HG03135 (cell line): ENCODE data around the gene VIPR1.

Source experiments
- ATAC-seq: cut with Tn5 transposase; IDR thresholded peaks from one replicate; pipeline ENCODE4 v1.9.1; 2021; ENCODE audit warnings: mild to moderate bottlenecking, moderate library complexity; ENCODE audit not compliant: unreplicated experiment

The VIPR1 gene

DNA sequence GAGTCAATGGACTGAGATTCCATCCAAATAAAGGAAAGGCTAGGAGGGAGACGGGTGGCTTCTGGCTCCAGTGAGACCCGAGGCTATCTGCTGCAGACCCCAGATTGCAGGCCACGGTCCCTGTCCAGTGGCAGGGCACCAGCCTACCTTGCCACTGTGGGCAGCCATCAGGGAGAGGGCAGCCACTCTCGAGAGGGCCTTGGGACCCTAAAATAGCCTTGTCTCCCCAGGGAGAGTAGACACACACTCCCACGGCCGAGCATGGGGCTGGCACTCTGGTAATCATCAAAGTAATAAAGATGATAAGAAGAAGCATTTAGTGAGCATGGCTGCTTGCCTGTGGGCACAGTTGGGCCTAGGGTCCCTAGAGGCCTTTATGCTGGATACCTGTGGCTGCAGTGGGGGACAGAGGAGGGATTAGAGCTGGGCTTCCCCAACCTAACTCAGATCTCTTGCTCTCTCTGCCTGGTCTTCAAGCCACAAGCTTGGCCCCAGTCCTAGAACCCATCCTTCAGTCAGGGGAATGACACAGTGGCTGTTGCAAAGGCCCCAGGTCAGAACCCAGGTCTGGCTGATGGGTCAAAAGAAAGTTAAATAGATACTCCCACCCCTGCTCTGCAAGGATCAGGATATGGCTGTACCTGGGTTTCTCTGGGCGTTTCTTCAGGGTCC, 9.2 kb upstream of the VIPR1 start:
- no peak for ATAC-seq

DNA sequence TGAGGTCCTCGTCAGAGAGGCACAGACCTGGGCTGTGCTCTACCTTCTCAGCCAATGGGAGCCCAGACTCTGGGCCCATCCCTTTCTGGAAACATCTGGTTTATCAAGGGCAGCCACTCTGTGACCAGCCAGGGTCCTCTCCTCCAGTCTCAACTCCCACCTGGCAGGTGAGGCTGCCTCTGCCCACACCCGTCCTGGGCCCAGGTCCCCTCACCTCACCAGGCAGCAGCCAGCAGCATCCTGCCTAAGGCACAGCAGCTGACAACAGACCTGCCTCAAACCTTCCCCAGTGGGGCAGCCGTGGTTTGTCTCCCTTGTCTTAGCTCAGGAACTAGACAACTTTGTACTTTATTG, 8.7 kb upstream of the VIPR1 start:
- ATAC-seq: no peak

DNA sequence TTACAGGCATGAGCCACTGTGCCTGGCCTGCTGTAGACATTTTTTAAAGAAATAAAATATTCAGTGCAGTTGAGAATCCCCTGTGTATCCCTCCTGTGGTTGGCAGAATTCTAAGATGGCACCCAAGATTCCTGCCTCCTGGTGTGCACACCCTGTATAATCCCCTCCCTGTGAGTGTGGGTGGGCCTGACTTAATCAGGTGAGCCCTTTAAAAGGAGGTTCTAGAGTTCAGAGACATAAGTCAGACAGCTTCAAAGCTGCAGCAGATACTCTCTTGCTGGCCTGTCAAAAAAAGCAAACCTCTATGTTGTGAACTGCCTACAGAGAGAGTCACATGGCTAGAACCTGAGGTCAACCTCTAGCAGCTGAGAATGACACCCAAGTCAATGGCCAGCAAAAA, 7.0 kb upstream of the VIPR1 start:
- ATAC-seq: no peak

DNA sequence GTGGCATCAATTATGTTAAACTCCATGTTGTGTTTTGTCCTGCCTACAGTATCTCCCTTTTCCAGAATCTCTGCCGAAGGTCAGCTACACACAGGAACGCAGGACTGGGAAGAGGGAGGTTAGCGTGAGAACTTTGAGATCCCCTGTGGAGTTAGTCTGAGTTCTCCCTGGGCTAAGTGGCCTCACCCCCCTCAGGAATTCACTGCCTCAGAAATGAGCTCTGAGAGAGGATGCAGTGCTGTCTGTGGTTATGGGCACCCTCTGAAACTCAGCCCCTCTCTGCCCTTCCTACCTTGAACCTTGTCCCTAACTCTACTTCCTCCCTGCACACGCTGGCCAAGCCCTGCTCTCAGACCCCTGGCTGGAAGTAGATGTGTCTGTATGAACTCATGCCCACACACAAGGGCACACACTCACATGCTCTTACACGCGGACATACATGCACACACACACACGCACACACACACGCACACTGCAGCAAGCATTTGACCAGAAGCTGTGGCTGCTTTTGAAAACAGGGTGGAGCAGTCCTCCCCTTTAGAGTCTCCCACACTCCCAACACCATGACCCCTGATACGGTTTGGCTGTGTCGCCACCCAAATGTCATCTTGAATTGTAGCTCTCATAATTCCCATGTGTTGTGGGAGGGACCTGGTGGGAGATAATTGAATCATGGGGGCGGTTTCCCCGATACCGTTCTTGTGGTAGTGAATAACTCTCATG, 5.3 kb upstream of the VIPR1 start:
- ATAC-seq: no peak

DNA sequence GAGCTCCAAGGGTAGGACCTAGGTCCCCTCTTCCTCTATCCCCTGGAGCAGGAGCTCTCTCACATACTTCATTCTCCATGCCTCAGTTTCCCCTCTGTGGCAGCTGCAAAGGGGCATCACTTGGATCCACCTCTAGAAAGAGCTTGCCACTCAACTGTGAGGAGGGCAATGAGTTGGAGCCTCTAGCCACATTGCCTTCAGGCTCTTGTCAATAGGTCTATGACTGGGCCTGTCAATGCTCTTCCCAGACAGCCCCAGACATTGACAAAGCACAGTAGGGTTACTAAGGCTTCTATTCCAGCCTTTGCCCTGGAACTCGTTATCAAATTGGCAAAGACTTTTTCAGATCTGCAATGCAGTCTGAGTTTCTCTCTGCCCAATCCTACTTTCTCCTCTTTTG, 4.4 kb upstream of the VIPR1 start:
- no peak for ATAC-seq

DNA sequence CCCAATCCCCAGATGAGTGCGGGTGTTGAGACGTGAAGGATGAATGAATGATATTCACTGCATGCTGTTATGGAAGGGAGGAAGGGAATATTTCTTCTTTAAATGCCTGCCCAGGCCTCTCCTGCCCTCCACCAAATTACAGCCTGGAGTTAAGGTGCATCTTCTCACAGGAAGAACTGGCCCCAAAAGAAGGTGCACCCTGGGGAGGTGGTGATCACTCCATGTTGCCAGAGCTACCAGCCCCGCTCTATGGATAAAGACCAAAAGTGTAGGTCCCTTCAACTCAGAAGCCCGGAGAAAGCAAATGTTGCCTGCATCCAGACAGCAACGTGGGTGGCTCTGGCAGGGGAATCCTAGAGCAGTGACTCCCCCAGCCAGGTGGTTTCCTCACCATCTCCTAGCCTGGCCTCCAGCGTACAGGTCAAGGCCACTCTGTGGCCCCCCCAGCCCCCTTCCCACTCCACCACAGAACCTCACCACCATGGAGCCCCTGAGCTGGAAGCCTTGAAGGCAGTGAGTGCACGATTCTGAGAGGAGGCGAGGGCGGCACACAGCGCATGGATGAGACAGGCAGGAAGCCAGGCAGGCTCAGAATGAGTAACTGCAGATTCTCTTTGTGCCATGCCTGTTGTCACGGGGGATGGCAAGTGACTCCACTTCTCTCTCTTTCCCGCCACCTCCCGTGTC, 3.5 kb upstream of the VIPR1 start:
- no peak for ATAC-seq

DNA sequence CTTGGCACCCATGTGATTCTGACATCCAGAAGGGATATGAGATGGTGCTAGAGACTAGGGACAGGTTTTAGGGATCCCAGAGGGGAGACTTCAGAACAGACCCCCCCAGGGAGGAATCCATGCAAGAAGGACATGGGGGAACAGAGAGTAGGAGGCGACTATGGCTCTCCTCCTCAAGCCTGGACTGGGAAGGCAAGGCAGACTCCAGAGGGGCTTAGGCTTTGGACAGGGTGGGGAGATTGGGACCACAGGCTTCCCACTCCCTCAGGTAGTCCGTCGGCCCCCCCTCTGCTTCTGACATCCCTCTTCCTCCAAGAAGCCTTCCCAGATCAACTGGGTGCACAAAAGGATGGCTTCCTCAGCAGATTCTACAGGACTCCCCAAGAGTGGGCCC, 3.0 kb upstream of the VIPR1 start:
- ATAC-seq: no peak

DNA sequence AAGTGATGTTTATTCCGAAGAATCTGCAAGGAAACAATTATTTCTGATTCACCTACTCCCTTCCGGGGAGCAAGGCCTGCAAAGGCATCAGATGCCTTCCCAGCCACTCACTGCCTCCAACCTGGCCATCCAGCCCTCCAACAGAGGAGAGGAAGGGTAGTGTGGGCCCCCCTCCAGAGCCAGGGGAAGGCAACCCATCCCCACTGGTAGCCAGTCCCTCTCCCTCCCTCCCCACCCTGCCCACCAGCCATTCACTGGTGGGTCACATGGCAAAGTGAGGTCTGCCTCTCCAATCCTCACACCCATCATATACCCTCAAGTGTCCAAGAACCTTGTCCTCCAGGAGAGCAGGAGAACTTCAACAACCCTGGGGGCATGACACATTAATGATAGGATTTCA, 2.4 kb upstream of the VIPR1 start:
- no peak for ATAC-seq

DNA sequence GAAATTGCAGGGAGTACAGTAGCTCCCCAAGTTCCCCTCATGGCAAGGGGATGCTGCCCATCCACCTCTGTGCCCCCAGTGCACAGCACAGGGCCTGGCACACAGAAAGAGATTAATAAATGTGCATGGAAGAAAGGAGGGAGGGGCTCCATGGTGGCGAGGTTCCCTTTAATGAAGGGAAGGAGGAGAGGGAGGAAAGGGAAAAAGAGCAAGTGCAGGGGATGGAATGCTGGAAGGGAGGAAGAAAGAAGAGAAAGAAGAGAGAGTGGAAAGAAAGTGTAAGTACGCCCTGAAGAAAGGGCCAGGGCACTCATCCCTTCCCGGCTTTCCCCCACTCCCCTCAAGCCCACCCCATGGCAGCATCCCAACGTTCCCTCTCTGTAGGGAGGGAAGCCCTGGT, 1.5 kb upstream of the VIPR1 start:
- ATAC-seq: no peak

DNA sequence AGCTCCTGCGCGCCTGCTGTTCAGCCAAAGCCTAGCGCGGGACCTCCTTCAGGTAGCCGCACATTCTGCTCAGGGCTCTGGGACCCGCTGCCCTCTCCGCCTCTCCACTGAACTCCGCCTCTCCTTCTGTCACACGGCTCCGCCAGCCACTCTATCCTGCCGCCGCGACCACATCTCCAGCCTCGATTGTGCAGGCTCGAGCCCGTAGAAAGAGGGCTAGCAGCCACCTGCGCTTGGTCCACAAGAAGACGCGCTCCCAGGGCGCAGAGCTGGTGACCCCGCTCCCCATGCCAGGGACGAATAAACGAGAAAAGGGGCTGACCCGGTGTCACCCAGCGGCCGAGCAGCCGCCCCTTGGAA, 1.1 kb upstream of the VIPR1 start:
- ATAC-seq: no peak

DNA sequence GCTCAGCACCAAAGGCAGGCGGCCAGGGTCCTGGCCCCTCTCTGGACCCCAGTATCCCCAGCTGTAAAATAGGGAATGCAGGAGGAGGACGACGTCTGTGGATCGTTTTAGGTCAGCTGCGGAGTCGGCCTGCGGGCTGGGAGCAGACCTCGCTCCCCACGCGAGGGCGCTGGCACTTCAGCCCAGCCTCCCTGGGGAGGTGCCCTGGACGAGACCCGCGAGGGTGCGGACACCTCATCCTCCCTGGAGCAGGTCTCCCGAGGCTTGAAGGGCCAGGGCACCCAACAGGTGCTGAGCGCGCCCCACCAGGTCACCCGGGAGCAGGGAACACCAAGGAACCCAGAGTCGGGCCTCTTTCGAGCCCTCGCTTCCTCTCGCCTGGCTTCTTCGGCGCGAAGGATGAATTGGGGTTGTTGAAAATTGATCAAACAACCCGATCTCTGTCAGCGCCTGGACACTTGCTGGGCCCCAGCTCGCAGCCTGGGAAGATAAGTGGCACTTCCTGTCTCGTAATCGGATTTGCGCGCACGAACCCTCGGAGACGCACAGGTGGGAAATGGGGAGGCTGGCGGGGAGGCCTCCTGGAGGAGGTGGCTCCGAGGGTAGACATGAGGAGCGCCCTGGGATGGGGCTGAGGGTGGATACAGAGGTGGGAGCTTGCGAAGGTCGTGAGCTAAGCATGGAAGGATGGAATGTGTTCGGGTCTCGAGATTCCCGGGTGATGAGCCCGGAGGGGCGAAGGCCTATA, 588 bp upstream of the VIPR1 start:
- ATAC-seq: peak; percentile 23

DNA sequence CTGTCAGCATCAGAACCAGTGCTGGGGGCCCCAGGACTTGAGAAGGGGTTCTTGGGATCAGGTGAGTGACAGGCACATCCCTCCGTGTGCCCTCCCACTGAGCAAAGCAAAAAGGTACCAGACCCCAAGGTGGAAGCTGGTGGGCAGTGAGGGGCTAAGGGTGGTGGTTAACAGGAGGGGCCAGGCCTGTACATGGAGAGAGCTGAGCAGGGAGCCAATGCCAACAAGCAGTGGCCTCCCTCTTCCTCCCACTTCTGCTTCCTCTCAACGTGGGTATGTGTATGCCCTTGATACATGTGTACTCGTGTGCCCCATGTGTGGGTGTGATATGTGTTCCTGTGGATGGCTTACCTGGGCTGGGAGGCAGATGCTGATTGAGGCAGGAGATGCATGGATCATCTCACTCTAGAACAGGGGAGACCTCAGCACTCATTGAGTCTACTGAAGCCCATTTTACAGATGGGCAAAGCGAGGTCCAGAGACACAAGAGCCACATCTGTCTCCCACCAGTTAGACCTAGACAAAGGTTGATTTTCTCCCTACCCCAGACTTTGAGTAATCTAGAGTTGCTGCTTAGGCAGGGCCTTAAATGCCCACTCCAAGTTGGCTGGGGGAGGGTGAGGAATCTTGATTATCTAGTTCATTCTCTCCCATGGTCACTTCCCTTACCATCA, 945 bp downstream of the VIPR1 start:
- no peak for ATAC-seq

DNA sequence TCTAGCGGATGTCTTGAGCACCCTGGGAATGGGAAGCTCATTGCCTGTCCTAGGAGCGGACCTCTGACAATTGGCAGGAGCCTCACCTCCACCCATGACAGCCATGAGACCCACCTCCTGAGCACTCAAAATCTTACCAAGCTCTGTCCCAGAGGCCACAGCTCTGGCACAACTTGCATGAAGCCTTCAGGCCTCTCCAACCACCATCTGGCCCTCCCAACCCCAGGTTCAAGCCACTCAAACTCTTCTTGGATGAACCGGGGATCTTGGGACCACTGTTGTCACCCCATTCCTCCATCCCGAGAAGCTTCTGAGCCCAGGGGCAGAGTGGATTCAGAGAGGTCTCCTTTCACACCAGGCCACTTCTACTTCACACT, 1.5 kb downstream of the VIPR1 start:
- no peak for ATAC-seq

DNA sequence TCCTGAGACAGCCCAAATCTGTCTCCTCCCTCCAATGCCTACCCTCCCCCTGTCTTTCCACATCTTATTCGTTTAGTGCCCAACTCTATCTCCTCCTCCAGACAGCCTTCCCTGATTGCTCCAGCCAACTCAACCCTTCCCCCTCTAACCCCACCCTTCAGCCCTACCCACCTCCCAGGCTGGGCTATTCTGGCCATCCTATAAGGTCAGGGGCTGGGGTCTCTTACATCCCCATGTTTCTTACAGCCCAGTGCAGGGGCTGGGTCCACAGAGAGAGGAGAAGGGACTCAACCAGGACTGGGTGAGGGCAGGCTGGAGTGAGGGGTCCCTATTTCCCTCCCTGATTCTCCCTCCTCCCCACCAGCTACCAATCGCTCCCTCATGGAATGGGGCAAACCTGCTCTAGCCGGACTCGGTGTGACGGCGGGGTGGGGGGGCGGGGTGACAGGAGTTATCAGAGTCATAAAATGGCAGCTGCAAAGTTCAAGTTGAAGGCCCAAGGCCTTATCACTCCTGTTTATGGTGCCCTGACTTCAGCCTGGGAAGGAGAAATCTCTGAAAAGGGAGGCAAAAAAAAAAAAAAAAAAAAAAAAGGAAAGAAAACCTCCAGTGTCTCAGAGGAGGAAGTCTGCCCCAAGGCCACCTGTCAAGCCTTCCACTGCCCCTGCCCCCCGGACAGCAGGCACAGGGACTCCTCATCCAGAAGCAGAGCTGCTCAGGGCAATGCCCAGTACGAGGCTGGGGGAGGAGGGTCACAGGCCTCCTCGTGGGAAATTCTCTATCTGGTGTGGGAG, 2.1 kb downstream of the VIPR1 start:
- ATAC-seq: no peak

DNA sequence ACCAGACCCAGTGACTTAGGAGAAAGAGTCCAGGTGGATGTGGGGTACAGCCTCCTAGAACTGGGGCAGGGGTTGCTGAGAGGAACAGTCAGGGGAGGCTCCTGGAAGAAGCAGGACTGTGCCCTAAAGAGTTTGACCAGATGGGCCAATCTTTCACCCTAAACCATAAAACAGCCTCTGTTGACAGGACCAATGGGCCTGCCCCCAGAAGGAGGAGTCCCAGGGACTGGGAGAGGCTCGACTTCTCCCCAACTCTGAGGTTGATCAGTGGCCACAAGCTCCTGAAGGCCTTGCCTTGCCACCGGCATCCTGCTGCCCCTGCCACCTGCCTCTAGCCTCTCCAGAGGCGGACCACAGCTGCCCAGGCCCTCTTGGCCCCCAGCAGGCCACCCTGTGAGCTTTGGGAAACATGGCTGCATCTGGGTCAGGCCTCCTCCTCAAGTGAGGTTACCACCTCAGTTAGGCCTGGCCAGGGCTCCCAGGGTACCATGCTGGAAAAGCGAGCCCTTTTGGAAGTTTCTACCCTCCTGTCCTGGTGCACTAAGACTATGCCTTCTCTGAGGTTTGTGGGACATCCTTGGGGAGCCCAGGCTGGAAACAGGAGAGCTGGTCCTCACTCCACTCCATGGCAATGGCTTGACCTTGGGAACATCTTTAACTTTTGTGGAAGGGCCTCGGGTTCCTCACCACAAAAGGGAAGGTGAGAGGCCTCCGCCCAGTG, 2.8 kb downstream of the VIPR1 start:
- no peak for ATAC-seq

DNA sequence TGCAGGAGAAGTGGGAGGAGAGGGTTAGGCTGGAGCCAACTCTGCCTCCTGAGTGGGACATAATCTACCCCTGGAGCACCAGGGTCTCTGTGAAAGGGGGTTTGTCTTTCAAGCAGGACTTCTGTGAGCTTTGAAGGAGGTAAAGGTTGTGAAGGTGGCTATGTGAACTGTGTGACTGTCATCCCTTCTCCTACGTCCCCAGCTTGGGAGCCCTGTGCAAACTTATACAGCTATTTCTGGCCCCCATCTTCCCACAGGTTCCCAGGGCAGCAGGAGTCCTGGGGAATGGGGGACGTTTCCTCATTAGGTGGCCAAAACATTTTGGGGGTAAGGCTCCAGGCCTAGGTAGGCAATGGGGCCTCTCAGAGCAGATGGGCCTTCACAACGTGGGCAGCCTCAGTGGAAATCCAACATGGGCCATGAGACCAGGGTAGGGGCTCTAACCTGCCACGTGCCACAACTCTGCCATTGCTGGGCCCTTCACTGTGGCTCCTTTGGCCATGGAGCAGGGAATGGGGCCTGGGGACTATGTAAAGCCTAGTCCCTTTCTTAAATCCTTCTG, 3.5 kb downstream of the VIPR1 start:
- no peak for ATAC-seq

DNA sequence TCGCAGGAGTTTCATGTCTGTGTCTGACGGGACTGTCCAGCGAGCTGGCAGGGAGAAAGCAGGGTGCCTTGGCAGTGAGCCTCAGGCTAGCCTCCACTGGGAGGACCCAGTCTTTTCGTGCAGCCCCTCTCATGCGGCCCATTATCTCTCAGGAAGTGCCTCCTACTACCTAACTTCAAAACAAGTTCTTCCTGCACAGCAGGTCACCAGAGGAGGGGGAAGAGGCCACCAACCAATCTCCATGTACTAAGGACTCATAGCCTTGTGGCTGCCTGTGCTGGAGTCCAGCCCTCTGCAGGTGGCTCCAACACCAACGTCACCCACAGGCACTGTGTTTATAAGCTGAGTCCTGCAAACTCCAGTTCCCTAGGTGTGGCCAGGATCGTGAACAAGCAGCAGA, 4.8 kb downstream of the VIPR1 start:
- no peak for ATAC-seq

DNA sequence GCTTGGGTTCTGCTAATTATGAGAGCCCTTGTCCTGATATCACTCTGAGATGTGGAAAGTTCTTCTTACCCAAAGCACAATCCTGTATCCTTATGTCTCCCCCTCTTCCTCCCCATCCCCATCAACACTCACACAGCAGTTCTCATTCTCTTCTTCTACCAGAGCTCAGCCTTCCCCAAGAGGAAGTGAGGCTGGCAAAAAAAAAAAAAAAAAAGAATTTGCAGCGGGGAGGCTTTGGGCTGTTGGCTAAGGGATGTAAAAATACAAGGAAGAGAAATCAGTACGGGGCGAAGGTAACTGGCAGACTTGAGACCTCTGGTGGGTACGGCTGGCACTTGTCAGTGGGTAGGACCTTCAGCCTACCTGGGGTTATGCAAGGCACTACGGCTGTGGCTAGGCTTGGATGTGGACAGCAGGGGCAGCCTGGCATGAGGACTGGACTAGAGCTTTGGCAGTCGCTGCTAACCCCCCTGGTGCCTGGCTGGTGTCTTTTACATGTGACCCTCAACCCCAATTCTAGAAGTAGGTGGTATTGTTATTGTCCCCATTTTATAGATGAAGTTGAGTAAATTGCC, 5.4 kb downstream of the VIPR1 start:
- ATAC-seq: no peak

DNA sequence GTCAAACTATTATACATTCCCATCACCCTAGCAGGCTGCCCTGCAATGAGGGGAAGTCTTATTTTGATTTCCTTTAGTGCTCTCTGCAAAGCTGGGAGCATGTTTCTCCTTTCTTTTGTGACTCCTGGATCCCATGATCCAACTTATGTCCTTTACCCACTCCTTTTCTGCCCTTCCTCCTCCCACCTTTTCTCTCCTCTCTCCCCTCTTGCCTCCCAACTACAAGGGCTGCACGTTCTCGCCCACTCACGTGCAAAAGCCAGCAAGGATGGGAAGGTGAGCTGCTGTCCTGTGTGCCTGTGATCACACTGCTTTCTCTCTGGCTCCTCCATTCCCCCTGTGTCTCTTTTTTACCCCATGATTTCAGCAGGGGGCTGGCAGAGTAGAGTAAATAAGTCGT, 6.1 kb downstream of the VIPR1 start:
- no peak for ATAC-seq
